22Rv1 (cell line): Measurements from ENCODE around the gene DSTN.

Experiments
- H3K27ac ChIP-seq: fragments of 450-650 bp; 2 replicates; pipeline ENCODE4 v1.5.1; 2017
- CTCF ChIP-seq: fragments of 450-650 bp; IDR thresholded peaks from 2 replicates; pipeline ENCODE4 v1.5.1; 2017; ENCODE audit warnings: mild to moderate bottlenecking
- ZFX ChIP-seq: fragments of 450-650 bp; IDR thresholded peaks from 2 replicates; pipeline ENCODE4 v1.6.1; 2017; ENCODE audit warnings: antibody characterized with exemption, borderline replicate concordance

The DSTN gene

GRCh38 chr20:17641520-17641964 is 71.7 kb downstream of the DSTN start:
- TF ChIP-seq CTCF (no peak), ZFX (no peak)
- no peak overlapping the region for H3K27ac ChIP-seq

- TF ChIP-seq CTCF (no peak), ZFX (no peak)
- H3K27ac ChIP-seq, result no peak overlapping the region
Observed at GRCh38 chr20:17641993-17642392, 72.1 kb downstream of the DSTN start.

- H3K27ac ChIP-seq, result no peak overlapping the region
- no peak for TF ChIP-seq CTCF
- no peak for TF ChIP-seq ZFX
Observed at GRCh38 chr20:17642404-17643269, 72.8 kb downstream of the DSTN start.

- no peak for TF ChIP-seq ZFX
- no peak for TF ChIP-seq CTCF
- H3K27ac ChIP-seq, result no peak overlapping the region
Observed at GRCh38 chr20:17643531-17644188, 73.8 kb downstream of the DSTN start.

- no peak overlapping the region for H3K27ac ChIP-seq
- TF ChIP-seq CTCF (no peak), ZFX (no peak)
Observed at GRCh38 chr20:17644451-17644850, 74.6 kb downstream of the DSTN start.

GRCh38 chr20:17645010-17645409 is 75.1 kb downstream of the DSTN start:
- no peak overlapping the region for H3K27ac ChIP-seq
- TF ChIP-seq CTCF (no peak), ZFX (no peak)
